ENCODE data around the gene RBM11.

DNA sequence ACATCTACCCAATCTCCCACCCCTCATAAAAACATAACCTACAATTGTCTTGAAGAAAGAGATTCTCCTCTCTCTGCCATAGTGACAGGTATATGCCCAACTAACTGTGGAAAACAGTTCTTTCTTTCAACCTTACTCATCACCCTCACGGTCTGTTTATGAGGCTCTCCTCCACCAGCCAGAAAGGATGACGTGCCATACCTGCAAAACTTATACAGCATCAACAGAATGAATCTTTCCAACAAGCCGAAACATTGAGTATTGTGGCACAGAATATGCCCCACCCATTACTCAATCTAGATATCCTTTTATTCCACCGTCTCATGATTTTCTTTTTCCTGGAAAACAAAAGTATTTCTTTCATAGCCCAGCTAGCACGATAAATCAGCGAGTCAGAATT is 55.7 kb downstream of the RBM11 start:
- no peak for TF ChIP-seq POLR2A (IDR thresholded peaks at IDR 0.05)
- TF ChIP-seq POLR2AphosphoS5 (IDR thresholded peaks at IDR 0.05): no peak

All from sigmoid colon (tissue), 4 donors.